Measurements from ENCODE around the gene EIF3L.

Gene EIF3L

DNA sequence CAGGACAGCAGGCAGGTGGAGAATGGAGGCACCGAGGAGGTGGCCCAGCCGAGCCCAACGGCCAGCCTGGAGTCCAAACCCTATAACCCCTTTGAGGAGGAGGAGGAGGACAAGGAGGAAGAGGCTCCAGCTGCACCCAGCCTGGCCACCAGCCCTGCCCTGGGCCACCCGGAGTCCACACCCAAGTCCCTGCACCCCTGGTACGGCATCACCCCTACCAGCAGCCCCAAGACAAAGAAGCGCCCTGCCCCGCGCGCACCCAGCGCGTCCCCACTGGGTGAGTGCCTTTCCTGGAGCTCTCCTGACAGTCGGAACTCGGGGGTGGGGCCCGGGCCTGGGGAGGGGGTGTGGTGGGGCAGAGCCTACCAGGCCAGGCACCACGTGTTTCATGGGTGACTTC lies 76.5 kb downstream of the EIF3L start:
- TF ChIP-seq, protein P1, sequence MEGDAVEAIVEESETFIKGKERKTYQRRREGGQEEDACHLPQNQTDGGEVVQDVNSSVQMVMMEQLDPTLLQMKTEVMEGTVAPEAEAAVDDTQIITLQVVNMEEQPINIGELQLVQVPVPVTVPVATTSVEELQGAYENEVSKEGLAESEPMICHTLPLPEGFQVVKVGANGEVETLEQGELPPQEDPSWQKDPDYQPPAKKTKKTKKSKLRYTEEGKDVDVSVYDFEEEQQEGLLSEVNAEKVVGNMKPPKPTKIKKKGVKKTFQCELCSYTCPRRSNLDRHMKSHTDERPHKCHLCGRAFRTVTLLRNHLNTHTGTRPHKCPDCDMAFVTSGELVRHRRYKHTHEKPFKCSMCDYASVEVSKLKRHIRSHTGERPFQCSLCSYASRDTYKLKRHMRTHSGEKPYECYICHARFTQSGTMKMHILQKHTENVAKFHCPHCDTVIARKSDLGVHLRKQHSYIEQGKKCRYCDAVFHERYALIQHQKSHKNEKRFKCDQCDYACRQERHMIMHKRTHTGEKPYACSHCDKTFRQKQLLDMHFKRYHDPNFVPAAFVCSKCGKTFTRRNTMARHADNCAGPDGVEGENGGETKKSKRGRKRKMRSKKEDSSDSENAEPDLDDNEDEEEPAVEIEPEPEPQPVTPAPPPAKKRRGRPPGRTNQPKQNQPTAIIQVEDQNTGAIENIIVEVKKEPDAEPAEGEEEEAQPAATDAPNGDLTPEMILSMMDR (conservative IDR thresholded peaks at IDR 0.05; ENCODE audit: control insufficient read depth, insufficient read depth, low read depth, low read length) = no peak
- DNase-seq (ENCODE audit: low read depth) = no peak
- H3K4me3 ChIP-seq (ENCODE audit: control insufficient read depth, low read depth, low read length) = no peak overlapping the region

DNA sequence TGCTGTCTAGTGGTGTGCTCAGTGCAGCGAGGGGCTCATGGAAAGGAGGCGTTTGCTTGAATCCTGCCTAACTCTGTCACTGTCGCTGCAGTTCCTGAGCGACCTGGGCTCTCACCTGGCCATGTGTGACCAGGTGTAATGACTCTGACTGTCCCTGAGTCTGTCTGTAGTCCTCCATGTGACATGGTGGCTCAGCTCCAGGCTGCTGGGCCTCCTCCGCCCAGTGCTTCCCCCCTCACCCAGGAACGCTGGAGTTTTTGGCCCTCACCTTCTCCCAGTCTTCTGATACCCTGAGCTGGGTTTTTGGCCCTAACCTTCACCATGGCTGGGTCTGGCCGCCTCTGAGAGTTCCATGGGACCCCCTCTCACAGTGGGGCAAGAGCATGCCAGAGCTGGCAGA lies 77.1 kb downstream of the EIF3L start:
- TF ChIP-seq, protein P1 (conservative IDR thresholded peaks at IDR 0.05; ENCODE audit: control insufficient read depth, insufficient read depth, low read depth, low read length) = no peak
- DNase-seq (ENCODE audit: low read depth) = no peak
- H3K4me3 ChIP-seq (ENCODE audit: control insufficient read depth, low read depth, low read length) = no peak overlapping the region

DNA sequence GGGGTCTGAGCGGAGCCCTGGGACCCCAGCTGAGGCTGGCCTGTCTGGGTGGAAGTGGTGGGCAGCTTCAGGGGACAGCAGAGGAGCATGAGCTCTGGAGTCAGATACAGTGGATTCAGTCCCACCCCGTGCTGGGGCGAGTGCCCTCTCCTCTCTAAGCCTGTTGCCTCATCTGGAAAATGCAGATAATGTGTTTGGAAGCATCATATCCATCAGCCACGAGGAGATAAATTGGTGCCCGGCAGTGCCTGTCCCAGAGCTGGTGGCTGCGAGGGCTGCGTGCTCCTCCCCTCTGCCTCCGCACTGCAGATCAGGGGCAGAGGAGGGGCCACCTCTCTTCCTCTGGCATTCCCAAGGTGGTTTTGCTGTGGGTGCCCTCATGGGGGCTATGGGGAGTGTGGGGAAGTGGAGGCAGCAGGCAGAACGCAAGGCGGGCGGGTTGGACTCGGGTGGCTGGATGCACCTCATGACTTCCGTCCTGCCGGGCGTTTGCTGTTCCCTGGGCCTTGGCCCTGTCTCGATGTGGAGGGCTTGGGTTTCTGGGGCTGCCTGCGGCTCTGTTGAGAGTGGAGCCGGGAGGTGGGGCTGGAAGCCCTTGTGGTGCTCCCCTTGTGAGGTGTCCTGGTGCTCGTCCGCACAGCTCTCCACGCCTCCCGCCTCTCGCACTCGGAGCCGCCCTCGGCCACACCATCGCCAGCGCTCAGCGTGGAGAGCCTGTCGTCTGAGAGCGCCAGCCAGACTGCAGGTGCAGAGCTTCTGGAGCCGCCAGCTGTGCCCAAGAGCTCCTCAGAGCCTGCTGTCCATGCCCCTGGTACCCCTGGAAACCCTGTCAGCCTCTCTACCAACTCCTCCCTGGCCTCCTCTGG lies 77.8 kb downstream of the EIF3L start:
- DNase-seq (ENCODE audit: low read depth) = no peak
- TF ChIP-seq, protein P1 (conservative IDR thresholded peaks at IDR 0.05; ENCODE audit: control insufficient read depth, insufficient read depth, low read depth, low read length) = no peak

DNA sequence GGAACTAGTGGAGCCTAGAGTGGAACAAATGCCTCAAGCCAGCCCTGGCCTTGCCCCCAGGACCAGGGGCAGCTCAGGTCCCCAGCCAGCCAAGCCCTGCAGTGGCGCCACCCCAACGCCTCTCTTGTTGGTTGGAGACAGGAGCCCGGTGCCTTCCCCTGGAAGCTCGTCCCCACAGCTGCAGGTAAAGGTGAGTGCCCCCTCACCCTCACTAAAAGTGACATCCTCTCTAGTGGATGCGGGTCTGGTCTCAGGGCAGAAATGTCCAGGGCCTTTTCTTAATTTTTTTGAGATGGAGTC lies 78.4 kb downstream of the EIF3L start:
- TF ChIP-seq, protein P1 (conservative IDR thresholded peaks at IDR 0.05; ENCODE audit: control insufficient read depth, insufficient read depth, low read depth, low read length) = no peak
- DNase-seq (ENCODE audit: low read depth) = no peak
- no peak overlapping the region for H3K4me3 ChIP-seq (ENCODE audit: control insufficient read depth, low read depth, low read length)

More for the DNA sequence above, 77.8 kb downstream of the EIF3L start:
- no peak overlapping the region for H3K4me3 ChIP-seq (ENCODE audit: control insufficient read depth, low read depth, low read length)

DNA sequence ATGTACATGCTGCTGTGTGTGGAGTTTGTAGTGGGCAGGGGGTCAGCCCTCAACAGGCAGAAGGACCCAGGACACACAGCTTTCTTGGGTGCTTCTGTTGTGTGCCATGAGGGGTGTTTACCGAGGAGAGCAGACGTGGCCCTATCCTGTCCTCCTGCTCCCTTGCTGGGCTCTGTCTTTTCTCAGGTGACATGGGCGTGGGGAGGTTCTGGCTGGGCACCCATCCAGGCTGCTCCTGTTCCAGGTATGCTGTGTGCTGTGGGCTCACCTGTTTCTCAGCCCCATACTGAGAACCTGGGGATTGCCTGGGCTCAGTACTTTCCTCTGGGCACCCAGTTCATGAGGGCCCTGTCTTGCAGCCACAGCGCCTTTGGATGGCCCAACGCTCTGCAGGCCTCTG lies 80.2 kb downstream of the EIF3L start:
- DNase-seq (ENCODE audit: low read depth) = no peak
- TF ChIP-seq, protein P1 (conservative IDR thresholded peaks at IDR 0.05; ENCODE audit: control insufficient read depth, insufficient read depth, low read depth, low read length) = no peak

DNA sequence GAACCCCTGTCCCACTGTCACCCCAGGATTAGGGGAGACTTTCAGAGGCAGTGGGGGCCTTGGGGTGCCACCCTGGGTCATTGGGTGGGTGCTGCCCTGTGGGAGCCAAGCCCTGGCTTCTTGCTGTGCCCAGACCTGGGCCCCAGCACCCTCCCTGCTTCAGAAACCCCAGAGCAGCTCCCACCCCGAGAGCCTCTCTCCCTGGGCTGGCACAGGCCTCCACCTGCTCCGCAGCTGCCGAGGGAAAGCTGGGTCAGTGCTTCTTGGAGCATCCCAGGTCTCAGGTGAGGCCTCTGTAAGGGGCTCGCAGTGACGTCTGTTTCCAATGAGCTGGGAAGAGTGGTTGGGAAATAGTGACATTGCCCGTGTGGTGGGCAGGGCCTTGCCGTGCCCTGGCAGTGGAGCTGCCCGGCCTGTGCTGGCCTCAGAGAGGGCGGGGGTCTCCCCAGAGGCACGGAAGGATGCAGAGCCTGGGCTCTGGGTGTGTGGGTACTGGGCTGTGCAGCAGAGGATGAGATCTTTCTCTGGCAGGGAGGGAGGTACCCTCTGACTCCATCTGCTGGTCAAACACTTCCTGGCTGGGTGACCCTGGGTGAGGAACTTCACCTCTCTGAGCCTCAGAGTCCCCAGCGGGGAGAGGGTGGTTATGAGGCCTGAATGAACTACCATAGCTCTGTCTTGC lies 81.2 kb downstream of the EIF3L start:
- H3K4me3 ChIP-seq (ENCODE audit: control insufficient read depth, low read depth, low read length) = no peak overlapping the region
- DNase-seq (ENCODE audit: low read depth) = peak; percentile 49
- TF ChIP-seq, protein P1 (conservative IDR thresholded peaks at IDR 0.05; ENCODE audit: control insufficient read depth, insufficient read depth, low read depth, low read length) = peak; percentile 59

More for the DNA sequence above, 80.2 kb downstream of the EIF3L start:
- H3K4me3 ChIP-seq (ENCODE audit: control insufficient read depth, low read depth, low read length) = no peak overlapping the region

All from fibroblast of mammary gland (primary cell).